Endothelial cell of umbilical vein (primary cell): ENCODE results near the gene ZNF600.

ENCODE experiments used
- EZH2 ChIP-seq: IDR thresholded peaks from 2 replicates; pipeline ENCODE4 v1.6.1; 2012; ENCODE audit warnings: borderline replicate concordance, low read depth, mild to moderate bottlenecking, moderate library complexity, low read length, inconsistent platforms; ENCODE audit not compliant: severe bottlenecking
- JUN ChIP-seq: IDR thresholded peaks from 2 replicates; pipeline ENCODE4 v1.6.1; 2011; ENCODE audit warnings: borderline replicate concordance, low read depth; ENCODE audit not compliant: insufficient read length, insufficient read depth
- POLR2A ChIP-seq: IDR thresholded peaks from 2 replicates; pipeline ENCODE4 v1.6.1; 2012; ENCODE audit warnings: low read depth, mild to moderate bottlenecking, control low read depth, low read length
- POLR2AphosphoS5 ChIP-seq: IDR thresholded peaks from 2 replicates; pipeline ENCODE4 v1.6.1; 2012; ENCODE audit warnings: low read depth, mild to moderate bottlenecking, control low read depth, low read length, moderate library complexity; ENCODE audit not compliant: insufficient read depth
- TF ChIP-seq, protein P1 (sequence below), 2 donors: IDR thresholded peaks; 1 replicate in 1 of 2; 2 replicates in 1 of 2; pipeline ENCODE4 v1.5.1; 2011; ENCODE audit warnings: low read length in 2 of 2, mild to moderate bottlenecking in 2 of 2, moderate library complexity in 2 of 2, control low read depth in 1 of 2, inconsistent platforms in 1 of 2, low read depth in 1 of 2; ENCODE audit not compliant: insufficient read depth in 1 of 2; ENCODE audit errors: extremely low read depth in 1 of 2

DNA sequence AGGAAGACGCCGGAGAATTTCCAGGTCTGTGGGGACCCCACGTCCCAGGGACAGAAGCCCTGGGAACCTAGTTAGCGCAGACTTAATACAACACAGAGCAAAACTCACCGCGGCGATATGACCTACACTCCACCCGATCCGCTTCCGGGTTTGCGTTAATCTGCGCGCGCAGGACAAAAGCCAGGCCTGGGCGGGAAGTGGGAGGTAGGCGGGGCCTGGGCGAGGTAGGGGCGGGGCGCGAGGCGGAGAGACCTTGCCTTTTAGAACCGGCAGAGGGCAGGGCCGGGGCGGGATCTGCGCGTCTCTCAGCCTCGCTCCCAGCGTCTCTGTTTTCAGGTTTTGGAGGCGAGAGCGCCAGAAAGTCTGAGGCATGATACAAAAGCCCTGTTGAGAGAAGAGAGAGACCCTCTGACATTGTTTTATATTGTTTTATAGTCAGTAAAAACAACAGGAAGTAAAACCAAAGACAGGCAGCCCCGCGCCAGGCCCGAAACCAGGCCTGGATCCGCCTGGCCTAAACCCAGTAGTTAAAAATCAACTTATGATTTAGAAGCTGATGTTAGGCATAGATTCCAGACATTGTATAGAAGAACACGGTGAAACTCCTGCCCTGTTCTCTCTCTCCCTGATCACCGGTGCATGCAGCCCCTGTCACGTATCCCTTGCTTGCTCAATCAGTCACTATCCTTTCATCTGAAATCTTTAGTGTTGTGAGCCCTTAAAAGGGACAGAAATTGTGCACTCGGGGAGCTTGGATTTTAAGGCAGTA lies 51.5 kb downstream of the ZNF600 start, which contains the start of gene ZNF611:
- TF ChIP-seq, protein P1, sequence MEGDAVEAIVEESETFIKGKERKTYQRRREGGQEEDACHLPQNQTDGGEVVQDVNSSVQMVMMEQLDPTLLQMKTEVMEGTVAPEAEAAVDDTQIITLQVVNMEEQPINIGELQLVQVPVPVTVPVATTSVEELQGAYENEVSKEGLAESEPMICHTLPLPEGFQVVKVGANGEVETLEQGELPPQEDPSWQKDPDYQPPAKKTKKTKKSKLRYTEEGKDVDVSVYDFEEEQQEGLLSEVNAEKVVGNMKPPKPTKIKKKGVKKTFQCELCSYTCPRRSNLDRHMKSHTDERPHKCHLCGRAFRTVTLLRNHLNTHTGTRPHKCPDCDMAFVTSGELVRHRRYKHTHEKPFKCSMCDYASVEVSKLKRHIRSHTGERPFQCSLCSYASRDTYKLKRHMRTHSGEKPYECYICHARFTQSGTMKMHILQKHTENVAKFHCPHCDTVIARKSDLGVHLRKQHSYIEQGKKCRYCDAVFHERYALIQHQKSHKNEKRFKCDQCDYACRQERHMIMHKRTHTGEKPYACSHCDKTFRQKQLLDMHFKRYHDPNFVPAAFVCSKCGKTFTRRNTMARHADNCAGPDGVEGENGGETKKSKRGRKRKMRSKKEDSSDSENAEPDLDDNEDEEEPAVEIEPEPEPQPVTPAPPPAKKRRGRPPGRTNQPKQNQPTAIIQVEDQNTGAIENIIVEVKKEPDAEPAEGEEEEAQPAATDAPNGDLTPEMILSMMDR (IDR thresholded peaks at IDR 0.05; ENCODE audit: extremely low read depth in 1 of 2, insufficient read depth in 1 of 2, low read depth in 1 of 2, low read length in 2 of 2): peak; percentile 55 to 73
- TF ChIP-seq POLR2A: peak; percentile 90
- no peak for TF ChIP-seq EZH2
- TF ChIP-seq JUN: no peak
- TF ChIP-seq POLR2AphosphoS5: peak; percentile 92
